Cardiac fibroblast (primary cell): Measurements from ENCODE around the gene TUT4.

Source experiments
- DNase-seq, 2 donors: peaks; one replicate each; pipeline versions ENCODE4 v3.0.0 to v3.0.0-alpha.2; 2010; ENCODE audit warnings: low read depth in 2 of 2
- H3K4me3 ChIP-seq, 2 donors: replicated peaks in 1 of 2; 1 replicate in 1 of 2; 2 replicates in 1 of 2; pipeline ENCODE4 v1.5.1; 2011; ENCODE audit warnings: low read depth in 2 of 2, low read length in 2 of 2, mild to moderate bottlenecking in 2 of 2, moderate library complexity in 1 of 2
- CTCF ChIP-seq: IDR thresholded peaks from one replicate; pipeline ENCODE4 v1.5.1; 2011; ENCODE audit warnings: low read depth, mild to moderate bottlenecking, low read length, inconsistent platforms

TUT4 gene

GRCh38 chr1:52597912-52598311 lies 45.0 kb upstream of the TUT4 start:
- TF ChIP-seq CTCF = no peak
- no peak for DNase-seq
- no peak overlapping the region for H3K4me3 ChIP-seq

GRCh38 chr1:52595061-52595460 lies 42.2 kb upstream of the TUT4 start:
- DNase-seq = no peak
- no peak overlapping the region for H3K4me3 ChIP-seq
- TF ChIP-seq CTCF = no peak

- H3K4me3 ChIP-seq = no peak overlapping the region
- DNase-seq = no peak
- no peak for TF ChIP-seq CTCF
Observed at GRCh38 chr1:52593495-52593894, 40.6 kb upstream of the TUT4 start.

GRCh38 chr1:52592637-52593323 lies 39.9 kb upstream of the TUT4 start:
- H3K4me3 ChIP-seq = no peak overlapping the region
- no peak for TF ChIP-seq CTCF
- DNase-seq = no peak

GRCh38 chr1:52590266-52590665 lies 37.4 kb upstream of the TUT4 start:
- TF ChIP-seq CTCF = no peak
- DNase-seq = no peak
- H3K4me3 ChIP-seq = no peak overlapping the region

GRCh38 chr1:52588535-52588934 lies 35.6 kb upstream of the TUT4 start:
- H3K4me3 ChIP-seq = no peak overlapping the region
- no peak for TF ChIP-seq CTCF
- DNase-seq = no peak

GRCh38 chr1:52588027-52588426 lies 35.1 kb upstream of the TUT4 start:
- no peak for TF ChIP-seq CTCF
- DNase-seq = no peak
- no peak overlapping the region for H3K4me3 ChIP-seq
